Tibial artery (tissue), 4 donors: ENCODE measurements around the gene BEX3.
A peak's percentile ranks its signal among the peaks of the same experiment; 100 is the strongest.
"Not testable (repeated sequence)": the region's sequence is repeated elsewhere in the genome, so short reads cannot be mapped to it uniquely, and the experiment has no call there.

ENCODE experiments used
- DNase-seq, 2 donors: peaks; one replicate each; pipeline ENCODE4 v3.0.0-alpha.2; 2019
- H3K27ac ChIP-seq, 2 donors: fragments of 200-600 bp; sonication (generic) in 1 of 2; 1 replicate in 1 of 2; 2 replicates in 1 of 2; pipeline ENCODE4 v1.5.1; 2018 to 2019; ENCODE audit warnings: mild to moderate bottlenecking in 1 of 2
- H3K27me3 ChIP-seq, 2 donors: fragments of 200-600 bp; sonication (generic) in 1 of 2; one replicate each; pipeline versions ENCODE4 v1.5.1 to v1.6.0; 2016 to 2019
- H3K36me3 ChIP-seq, 3 donors: fragments of 200-600 bp; sonication (generic) in 2 of 3; one replicate each; pipeline ENCODE4 v1.5.1; 2016 to 2019; ENCODE audit warnings: mild to moderate bottlenecking in 2 of 3
- H3K4me1 ChIP-seq, 4 donors: fragments of 200-600 bp; sonication (generic) in 2 of 4; 1 replicate in 3 of 4; 2 replicates in 1 of 4; pipeline ENCODE4 v1.5.1; 2016 to 2019
- H3K4me3 ChIP-seq, 2 donors: fragments of 200-600 bp; sonication (generic) in 1 of 2; 1 replicate in 1 of 2; 2 replicates in 1 of 2; pipeline ENCODE4 v1.5.1; 2018 to 2019; ENCODE audit warnings: mild to moderate bottlenecking in 2 of 2
- H3K9me3 ChIP-seq, 3 donors: fragments of 200-600 bp; sonication (generic) in 1 of 3; one replicate each; pipeline ENCODE4 v1.5.1; 2016 to 2019
- intact Hi-C: fragments of 100-400 bp; cut with DNase I; formaldehyde crosslinking; loops from one replicate; pipeline ENCODE4 v1.15.0; 2023; ENCODE audit warnings: low total_unique reads
- TF ChIP-seq, protein P1 (sequence below), 2 experiments: fragments of 200-600 bp in 1 of 2; fragments of 450-650 bp in 1 of 2; IDR thresholded peaks; one replicate each; pipeline ENCODE4 v1.5.1; 2017 to 2019; ENCODE audit warnings: antibody characterized with exemption in 2 of 2, mild to moderate bottlenecking in 1 of 2, moderate library complexity in 1 of 2

Gene BEX3

DNA sequence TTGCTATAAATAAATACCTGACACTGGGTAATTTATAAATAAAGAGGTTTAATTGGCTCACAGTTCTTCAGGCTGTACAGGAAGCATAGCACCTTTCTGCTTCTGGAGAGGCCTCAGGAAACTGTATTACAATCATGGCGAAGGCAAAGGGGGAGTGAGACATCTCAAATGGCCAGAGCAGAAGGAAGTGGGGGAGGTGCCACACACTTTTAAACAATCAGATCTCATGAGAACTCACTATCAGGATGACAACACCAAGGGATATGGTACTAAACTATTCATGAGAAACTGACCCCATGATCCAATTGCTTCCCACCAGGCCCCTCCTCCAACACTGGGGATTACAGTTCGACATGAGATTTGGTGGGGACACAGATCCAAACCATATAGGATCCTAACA lies 31.7 kb upstream of the BEX3 start:
- no peak overlapping the region for H3K4me3 ChIP-seq
- no peaks in the 10 kb centered on the region for H3K36me3 ChIP-seq
- TF ChIP-seq, protein P1, sequence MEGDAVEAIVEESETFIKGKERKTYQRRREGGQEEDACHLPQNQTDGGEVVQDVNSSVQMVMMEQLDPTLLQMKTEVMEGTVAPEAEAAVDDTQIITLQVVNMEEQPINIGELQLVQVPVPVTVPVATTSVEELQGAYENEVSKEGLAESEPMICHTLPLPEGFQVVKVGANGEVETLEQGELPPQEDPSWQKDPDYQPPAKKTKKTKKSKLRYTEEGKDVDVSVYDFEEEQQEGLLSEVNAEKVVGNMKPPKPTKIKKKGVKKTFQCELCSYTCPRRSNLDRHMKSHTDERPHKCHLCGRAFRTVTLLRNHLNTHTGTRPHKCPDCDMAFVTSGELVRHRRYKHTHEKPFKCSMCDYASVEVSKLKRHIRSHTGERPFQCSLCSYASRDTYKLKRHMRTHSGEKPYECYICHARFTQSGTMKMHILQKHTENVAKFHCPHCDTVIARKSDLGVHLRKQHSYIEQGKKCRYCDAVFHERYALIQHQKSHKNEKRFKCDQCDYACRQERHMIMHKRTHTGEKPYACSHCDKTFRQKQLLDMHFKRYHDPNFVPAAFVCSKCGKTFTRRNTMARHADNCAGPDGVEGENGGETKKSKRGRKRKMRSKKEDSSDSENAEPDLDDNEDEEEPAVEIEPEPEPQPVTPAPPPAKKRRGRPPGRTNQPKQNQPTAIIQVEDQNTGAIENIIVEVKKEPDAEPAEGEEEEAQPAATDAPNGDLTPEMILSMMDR (IDR thresholded peaks at IDR 0.05), result no peak
- H3K9me3 ChIP-seq, result no peaks in the 10 kb centered on the region
- H3K27ac ChIP-seq, result no peak overlapping the region
- H3K27me3 ChIP-seq, result peaks cover 0 to 10% of the 10 kb centered on the region in 2 donors
- no peaks in the 10 kb centered on the region for H3K4me1 ChIP-seq
- no peak for DNase-seq
- intact Hi-C loops, result loop anchor here (5.0 kb wide), 1 partner anchor 118 kb away; no protein-coding TSS in a partner anchor

DNA sequence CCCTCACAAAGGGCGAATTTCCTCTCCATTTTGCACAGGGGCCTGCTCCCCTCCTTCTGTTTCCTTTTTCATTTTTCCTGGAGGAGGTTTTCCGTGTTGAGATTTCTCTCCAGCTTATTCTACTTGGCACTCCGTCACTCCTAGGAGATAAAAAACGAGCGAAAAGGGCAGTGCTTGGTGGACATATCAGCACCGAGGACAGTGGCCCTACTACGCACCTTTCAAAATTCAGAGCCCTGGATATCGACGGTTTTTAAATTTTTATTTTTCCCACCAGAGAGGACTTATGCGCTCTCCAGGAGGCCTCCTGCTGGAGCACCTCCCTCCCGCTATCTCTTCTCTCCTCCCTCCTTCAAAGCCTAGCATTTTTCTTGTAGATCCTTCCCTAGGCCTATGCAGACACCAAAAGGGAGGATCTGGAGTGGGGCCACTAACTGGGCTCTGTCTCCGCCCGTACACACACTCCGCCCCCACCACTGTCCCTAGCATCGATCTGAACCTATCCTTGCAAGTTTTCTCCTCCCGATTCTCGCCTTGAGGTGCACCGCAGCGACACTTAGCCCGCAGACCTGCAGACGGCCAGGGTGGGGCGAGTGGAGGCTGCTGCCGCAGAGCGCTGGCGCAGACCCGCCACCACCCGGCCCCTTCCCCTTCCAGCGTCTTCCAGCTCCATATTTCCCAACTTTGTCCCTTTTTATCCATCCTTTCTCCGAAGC lies 28.5 kb upstream of the BEX3 start:
- TF ChIP-seq, protein P1 (IDR thresholded peaks at IDR 0.05), result no peak
- H3K27me3 ChIP-seq, result peaks cover 0 to 10% of the 10 kb centered on the region in 2 donors
- no peak overlapping the region for H3K4me3 ChIP-seq
- H3K9me3 ChIP-seq, result no peaks in the 10 kb centered on the region
- no peaks in the 10 kb centered on the region for H3K4me1 ChIP-seq
- intact Hi-C loops, result loop anchor here (5.0 kb wide), 1 partner anchor 114 kb away; no protein-coding TSS in a partner anchor
- no peak for DNase-seq
- no peak overlapping the region for H3K27ac ChIP-seq
- no peaks in the 10 kb centered on the region for H3K36me3 ChIP-seq

DNA sequence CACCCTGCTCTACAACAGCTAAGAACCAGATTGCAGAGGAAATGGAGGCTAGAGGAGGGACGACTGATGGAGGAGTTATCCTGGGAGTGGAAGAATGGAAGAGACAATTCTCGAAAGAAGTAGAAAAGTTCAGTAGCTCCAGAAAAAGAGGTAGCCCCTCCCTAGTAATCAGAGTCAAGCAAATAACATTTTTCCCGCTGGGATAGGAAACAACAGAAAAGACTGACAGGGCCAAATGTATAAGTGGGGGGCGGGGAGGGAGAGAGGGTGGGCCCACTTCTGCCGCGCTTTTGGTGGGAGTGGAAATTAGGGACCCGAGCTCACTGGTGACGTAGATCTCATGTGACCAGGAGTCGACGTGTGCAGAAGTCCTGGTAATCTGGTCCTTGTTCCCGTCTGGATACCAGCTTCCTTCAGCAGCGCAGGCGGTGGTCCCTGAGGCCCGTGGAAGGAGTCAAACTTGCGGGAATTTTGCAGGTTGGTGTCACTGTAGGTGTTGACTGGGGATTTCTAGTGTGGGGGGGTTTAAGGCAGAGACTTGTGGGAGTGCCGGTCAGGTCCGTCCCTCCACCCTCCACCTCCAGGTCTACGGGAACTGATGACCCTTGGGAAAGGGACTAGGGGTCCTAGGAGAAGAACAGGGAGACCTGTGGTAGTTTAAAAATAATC lies 20.1 kb upstream of the BEX3 start, which contains the start of gene TCEAL9:
Gene TCEAL9 (plus strand): TSS at position 377 of the 669 bp plus-strand sequence. CDS start 1,179 bp downstream, outside the sequence.
- TF ChIP-seq, protein P1 (IDR thresholded peaks at IDR 0.05), result no peak
- intact Hi-C loops, result loop anchor here (10.0 kb wide), 1 partner anchor 49 kb away; no protein-coding TSS in a partner anchor
- peak within 1 kb of the TSS; percentile 70 to 81 for H3K4me3 ChIP-seq
- no peaks in the 10 kb centered on the region for H3K9me3 ChIP-seq
- peak within 1 kb of the TSS; percentile 94 for H3K27ac ChIP-seq
- H3K27me3 ChIP-seq, result no peaks in the 10 kb centered on the region
- no peaks in the 10 kb centered on the region for H3K4me1 ChIP-seq
- H3K36me3 ChIP-seq, result no peaks in the 10 kb centered on the region
- peak; percentile 54 to 77 for DNase-seq

DNA sequence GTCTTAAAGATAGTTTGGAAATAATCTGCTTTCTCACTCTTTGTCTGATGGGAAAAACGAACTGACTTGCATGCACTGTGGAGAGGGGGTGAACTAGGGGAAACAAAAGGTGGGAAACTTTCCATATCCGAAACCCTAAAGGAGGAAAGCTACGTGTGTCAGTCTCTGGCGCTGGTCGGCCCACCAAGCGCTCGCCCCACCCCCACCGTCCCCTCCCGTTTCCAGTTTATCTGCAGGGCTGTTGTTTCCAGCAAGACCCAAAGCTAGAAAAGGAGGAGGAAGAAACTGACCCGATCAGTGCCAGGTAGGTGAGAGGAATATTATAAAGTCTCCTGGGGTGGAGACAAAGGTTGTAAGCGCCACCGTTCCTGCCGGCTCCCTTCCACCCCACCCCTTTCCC lies 19.5 kb upstream of the BEX3 start:
- Histone ChIP-seq H3K27ac (peak overlapping the region; percentile 94), H3K27me3 (no peaks in the 10 kb centered on the region), H3K9me3 (no peaks in the 10 kb centered on the region), H3K36me3 (no peaks in the 10 kb centered on the region), H3K4me3 (peak overlapping the region; percentile 70 to 81), H3K4me1 (no peaks in the 10 kb centered on the region)
- TF ChIP-seq, protein P1 (IDR thresholded peaks at IDR 0.05), result no peak
- DNase-seq, result peak in 1 of 2 donors; percentile 67
- intact Hi-C loops, result loop anchor here (10.0 kb wide), 1 partner anchor 48 kb away; no protein-coding TSS in a partner anchor

DNA sequence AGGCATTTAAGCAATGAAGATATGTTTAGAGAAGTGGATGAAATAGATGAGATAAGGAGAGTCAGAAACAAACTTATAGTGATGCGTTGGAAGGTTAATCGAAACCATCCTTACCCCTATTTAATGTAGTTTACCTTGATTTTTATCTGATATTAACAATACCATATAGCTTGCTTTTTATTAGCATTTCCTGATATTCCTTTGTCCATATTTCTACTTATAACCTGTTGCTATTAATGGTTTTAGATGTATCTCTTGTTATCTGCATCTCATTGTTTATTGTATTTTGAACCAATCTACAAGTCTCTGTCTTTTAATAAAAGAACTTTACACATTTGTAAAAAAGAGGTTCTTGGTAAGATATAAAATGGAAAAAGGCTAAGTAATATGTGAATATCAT lies 18.5 kb upstream of the BEX3 start:
- Histone ChIP-seq H3K27ac (peak overlapping the region in 1 of 2 donors; percentile 94), H3K36me3 (no peaks in the 10 kb centered on the region), H3K27me3 (no peaks in the 10 kb centered on the region), H3K4me1 (no peaks in the 10 kb centered on the region), H3K9me3 (no peaks in the 10 kb centered on the region), H3K4me3 (peak overlapping the region in 1 of 2 donors; percentile 81)
- no peak for DNase-seq
- TF ChIP-seq, protein P1 (IDR thresholded peaks at IDR 0.05), result no peak
- intact Hi-C loops, result loop anchor here (10.0 kb wide), 1 partner anchor 47 kb away; no protein-coding TSS in a partner anchor

DNA sequence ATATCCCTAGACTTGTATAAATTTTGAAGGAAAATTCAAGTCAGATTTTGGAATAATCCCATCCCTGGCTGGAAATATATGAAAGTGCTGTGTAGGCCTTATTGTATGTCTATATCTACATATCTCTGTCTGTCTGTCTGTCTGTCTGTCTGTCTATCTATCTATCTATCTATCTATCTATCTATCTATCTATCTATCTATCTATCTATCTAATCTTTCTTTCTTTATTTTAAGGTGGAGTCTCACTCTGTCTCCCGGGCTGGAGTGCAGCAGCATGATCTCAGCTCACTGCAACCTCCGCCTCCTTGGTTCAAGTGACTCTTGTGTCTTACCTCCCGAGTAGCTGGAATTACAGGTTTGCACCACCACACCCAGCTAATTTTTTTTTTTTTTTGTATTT lies 16.7 kb upstream of the BEX3 start:
- intact Hi-C loops, result loop anchor here (10.0 kb wide), 1 partner anchor 45 kb away; no protein-coding TSS in a partner anchor
- H3K9me3 ChIP-seq, H3K27ac ChIP-seq, H3K4me3 ChIP-seq, H3K4me1 ChIP-seq, DNase-seq, H3K27me3 ChIP-seq, H3K36me3 ChIP-seq: not testable (repeated sequence)
